Measurements from ENCODE around the gene HCN1. TPM values are rescaled to one million over a fixed set of nuclear protein-coding genes. Genes with fewer than 3 reads are reported as not detected.

Gene HCN1
- total and polyA plus RNA-seq, 7 donors, result 0.20 to 0.36 (median 0.29) TPM; not detected in 3

DNA sequence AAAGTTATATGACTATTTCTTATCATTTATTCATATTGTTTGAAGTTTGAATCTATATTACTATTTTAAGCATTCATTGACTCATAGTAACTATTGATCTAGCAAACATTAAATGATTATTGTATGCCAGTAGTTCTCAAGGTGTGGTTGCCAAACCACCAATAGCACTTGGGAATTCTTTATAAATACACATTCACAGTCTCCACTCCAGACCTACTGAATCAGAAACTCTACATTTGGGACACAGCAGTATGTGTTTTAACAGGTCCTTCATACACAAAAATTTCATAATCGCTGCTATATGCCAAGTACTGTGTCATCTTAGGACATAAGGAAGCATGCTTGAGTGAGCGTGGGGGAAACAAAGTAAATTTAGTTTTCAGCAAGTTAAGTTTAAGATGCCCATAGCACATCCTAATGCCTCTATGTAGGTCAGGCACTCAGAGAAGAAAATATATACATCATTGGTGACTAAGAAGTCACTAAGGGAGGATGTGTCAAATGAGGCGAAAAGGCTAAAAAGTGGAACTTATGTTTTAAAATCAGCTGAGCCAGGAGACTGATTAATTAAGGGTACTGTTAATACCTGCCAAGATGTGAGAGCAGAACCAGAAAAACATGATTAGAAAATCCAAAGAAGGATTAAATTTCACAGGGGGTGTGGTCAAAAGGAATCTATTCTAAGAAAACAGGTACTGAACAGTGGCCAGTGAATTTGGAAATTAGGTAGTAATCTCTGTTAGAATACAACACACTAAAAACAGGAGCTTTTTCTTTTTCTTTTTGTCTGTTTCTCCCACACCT, 340.8 kb downstream of the HCN1 start:
- Histone ChIP-seq H3K36me3 (ENCODE audit: insufficient read depth in 1 of 2, low read depth in 1 of 2) (no peaks in the 10 kb centered on the region), H3K27me3 (ENCODE audit: insufficient read depth in 3 of 3, low read length in 2 of 3) (no peaks in the 10 kb centered on the region), H3K27ac (no peak overlapping the region), H3K4me3 (no peak overlapping the region), H3K4me1 (no peaks in the 10 kb centered on the region), H3K9me3 (no peaks in the 10 kb centered on the region)
- intact Hi-C loops (cut with DNase I), result no loop called here
- whole genome bisulfite sequencing, 3 donors, result 89 to 94% (median 89%) methylated on average over 3 of the region's 3 CpGs
- DNase-seq (no peak), ATAC-seq (no peak)
- TF ChIP-seq, protein P1, sequence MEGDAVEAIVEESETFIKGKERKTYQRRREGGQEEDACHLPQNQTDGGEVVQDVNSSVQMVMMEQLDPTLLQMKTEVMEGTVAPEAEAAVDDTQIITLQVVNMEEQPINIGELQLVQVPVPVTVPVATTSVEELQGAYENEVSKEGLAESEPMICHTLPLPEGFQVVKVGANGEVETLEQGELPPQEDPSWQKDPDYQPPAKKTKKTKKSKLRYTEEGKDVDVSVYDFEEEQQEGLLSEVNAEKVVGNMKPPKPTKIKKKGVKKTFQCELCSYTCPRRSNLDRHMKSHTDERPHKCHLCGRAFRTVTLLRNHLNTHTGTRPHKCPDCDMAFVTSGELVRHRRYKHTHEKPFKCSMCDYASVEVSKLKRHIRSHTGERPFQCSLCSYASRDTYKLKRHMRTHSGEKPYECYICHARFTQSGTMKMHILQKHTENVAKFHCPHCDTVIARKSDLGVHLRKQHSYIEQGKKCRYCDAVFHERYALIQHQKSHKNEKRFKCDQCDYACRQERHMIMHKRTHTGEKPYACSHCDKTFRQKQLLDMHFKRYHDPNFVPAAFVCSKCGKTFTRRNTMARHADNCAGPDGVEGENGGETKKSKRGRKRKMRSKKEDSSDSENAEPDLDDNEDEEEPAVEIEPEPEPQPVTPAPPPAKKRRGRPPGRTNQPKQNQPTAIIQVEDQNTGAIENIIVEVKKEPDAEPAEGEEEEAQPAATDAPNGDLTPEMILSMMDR (IDR thresholded peaks at IDR 0.05), result no peak

DNA sequence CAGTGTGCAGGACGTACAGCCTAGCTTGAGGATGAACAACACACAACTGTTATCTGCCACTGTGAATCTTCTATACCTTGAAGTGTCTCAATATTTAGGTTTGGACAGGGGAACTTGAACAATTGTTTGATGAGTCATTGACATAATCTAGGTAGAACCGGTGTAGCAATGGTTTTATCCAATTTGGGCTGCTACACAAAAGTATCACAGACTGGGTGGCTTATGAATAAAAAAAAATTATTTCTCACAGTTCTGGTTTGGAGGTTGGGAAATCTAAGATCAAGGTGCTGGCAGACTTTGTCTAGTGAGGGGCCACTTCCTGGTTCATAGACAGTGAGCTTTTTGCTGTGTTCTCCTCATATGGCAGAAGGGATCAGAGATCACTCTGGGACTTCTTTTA, 359.7 kb downstream of the HCN1 start:
- Histone ChIP-seq H3K27me3 (ENCODE audit: insufficient read depth in 3 of 3, low read length in 2 of 3) (no peaks in the 10 kb centered on the region), H3K36me3 (ENCODE audit: insufficient read depth in 1 of 2, low read depth in 1 of 2) (no peaks in the 10 kb centered on the region), H3K27ac (no peak overlapping the region), H3K9me3 (no peaks in the 10 kb centered on the region), H3K4me1 (peaks cover 18% of the 10 kb centered on the region), H3K4me3 (no peak overlapping the region)
- WGBS, 3 donors, result 83 to 87% (median 84%) methylated on average over 2 of the region's 2 CpGs
- TF ChIP-seq, protein P1 (IDR thresholded peaks at IDR 0.05), result no peak
- intact Hi-C loops (cut with DNase I), result loop anchor here in 1 of 2 donors (10.0 kb wide), 1 partner anchor 62 kb away; no protein-coding TSS in a partner anchor
- no peak for ATAC-seq
- no peak for DNase-seq

DNA sequence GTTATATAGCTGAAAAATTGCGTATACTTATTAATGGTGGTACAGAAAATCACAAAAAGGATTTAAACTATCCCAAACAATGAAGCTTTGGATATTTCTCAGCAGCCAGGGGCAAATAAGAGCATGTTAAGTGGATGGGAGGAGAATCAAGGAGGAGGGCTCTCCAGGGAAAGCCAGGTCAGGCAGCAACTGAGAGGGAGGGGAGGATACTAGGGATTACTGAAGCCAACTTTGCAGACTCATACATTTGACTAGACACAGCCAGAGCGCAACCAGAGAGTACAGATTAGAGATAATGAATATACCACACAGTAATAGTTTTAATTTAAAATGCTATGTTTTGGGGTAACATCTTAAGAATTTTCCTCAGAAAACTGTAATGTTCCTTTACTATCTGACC, 360.2 kb downstream of the HCN1 start:
- Histone ChIP-seq H3K4me1 (peaks cover 18% of the 10 kb centered on the region), H3K36me3 (ENCODE audit: insufficient read depth in 1 of 2, low read depth in 1 of 2) (no peaks in the 10 kb centered on the region), H3K27me3 (ENCODE audit: insufficient read depth in 3 of 3, low read length in 2 of 3) (no peaks in the 10 kb centered on the region), H3K27ac (peak overlapping the region; percentile 59), H3K4me3 (no peak overlapping the region), H3K9me3 (no peaks in the 10 kb centered on the region)
- intact Hi-C loops (cut with DNase I), result loop anchor here in 1 of 2 donors (10.0 kb wide), 1 partner anchor 61 kb away; no protein-coding TSS in a partner anchor
- TF ChIP-seq, protein P1 (IDR thresholded peaks at IDR 0.05), result no peak
- DNase-seq, result no peak
- ATAC-seq, result no peak
- WGBS, 3 donors, result 86 to 89% (median 87%) methylated on average over 2 of the region's 2 CpGs

DNA sequence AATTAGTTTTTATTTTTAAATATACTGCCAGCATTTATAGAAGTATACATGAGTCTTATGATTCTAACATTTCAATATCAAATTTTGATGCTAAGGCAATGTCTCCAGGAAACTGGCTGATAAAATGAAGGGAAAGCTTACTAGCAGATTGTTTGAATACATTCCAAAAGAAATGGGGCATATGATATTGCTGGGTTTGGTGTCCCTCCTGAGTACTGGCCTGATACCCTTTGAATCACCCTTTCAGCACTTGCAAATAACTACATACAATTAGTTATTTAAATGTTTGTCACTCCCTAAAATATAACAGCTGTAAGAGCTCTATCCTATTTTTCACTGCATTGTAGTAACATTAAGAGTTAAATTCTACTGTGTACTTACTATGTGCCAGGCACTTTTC, 360.8 kb downstream of the HCN1 start:
- H3K27ac ChIP-seq, result peak overlapping the region; percentile 59
- ATAC-seq, result peak in 1 of 4 donors; percentile 47

More for the DNA sequence above, 360.8 kb downstream of the HCN1 start:
- Histone ChIP-seq H3K4me1 (peaks cover 18% of the 10 kb centered on the region), H3K27me3 (ENCODE audit: insufficient read depth in 3 of 3, low read length in 2 of 3) (no peaks in the 10 kb centered on the region), H3K4me3 (peak overlapping the region; percentile 36), H3K36me3 (ENCODE audit: insufficient read depth in 1 of 2, low read depth in 1 of 2) (no peaks in the 10 kb centered on the region), H3K9me3 (no peaks in the 10 kb centered on the region)
- intact Hi-C loops (cut with DNase I), result loop anchor here in 1 of 2 donors (10.0 kb wide), 1 partner anchor 61 kb away; no protein-coding TSS in a partner anchor
- TF ChIP-seq, protein P1 (IDR thresholded peaks at IDR 0.05), result no peak
- no peak for DNase-seq

All from psoas muscle (tissue), 8 donors.